ENCODE measurements around the gene RBMS3.

GRCh38 chr3:30048431-30048830 is 767.6 kb downstream of the RBMS3 start:
- TF ChIP-seq CTCF (conservative IDR thresholded peaks at IDR 0.05 in 1 of 2, IDR thresholded peaks at IDR 0.05 in 1 of 2; ENCODE audit: low read depth in 1 of 2, low read length in 2 of 2) (no peak), EZH2 (IDR thresholded peaks at IDR 0.05; ENCODE audit: low read length, missing control alignments) (no peak)
